Lower lobe of right lung (tissue), 2 donors: ENCODE measurements around the gene KLHDC3. TPM values are rescaled to one million over a fixed set of nuclear protein-coding genes. Genes with fewer than 3 reads are reported as not detected.
A peak's percentile ranks its signal among the peaks of the same experiment; 100 is the strongest.

Experiments used
- ATAC-seq, 2 donors: fragments of 200-7000 bp; cut with Tn5 transposase; one replicate each; pipeline ENCODE4 v1.9.1; 2020 to 2022; ENCODE audit warnings: mild to moderate bottlenecking in 2 of 2, moderate library complexity in 2 of 2
- DNase-seq: peaks from one replicate; pipeline ENCODE4 v3.0.0-alpha.2; 2020
- H3K27ac ChIP-seq: fragments of 200-600 bp; one replicate; pipeline ENCODE4 v1.8.0; 2022
- H3K27me3 ChIP-seq: fragments of 200-600 bp; one replicate; pipeline ENCODE4 v1.8.0; 2022; ENCODE audit warnings: low read depth
- H3K36me3 ChIP-seq: fragments of 200-600 bp; one replicate; pipeline ENCODE4 v1.8.0; 2022; ENCODE audit warnings: mild to moderate bottlenecking
- H3K4me1 ChIP-seq: fragments of 200-600 bp; one replicate; pipeline ENCODE4 v1.8.0; 2022
- H3K4me3 ChIP-seq: fragments of 200-600 bp; one replicate; pipeline ENCODE4 v1.8.0; 2022; ENCODE audit warnings: mild to moderate bottlenecking
- H3K9me3 ChIP-seq: fragments of 200-600 bp; one replicate; pipeline ENCODE4 v1.8.0; 2022
- intact Hi-C: fragments of 100-400 bp; cut with DNase I; formaldehyde crosslinking; loops from one replicate; pipeline ENCODE4 v1.11.0; 2022
- total RNA-seq: library from RNA; stranded (reverse); fragmentation: NEBNext Ultra II Directional; extraction: Animal tissue kit (Norgen Biotek cat#: 25700); gene quantifications from one replicate; pipeline ENCODE4 v1.2.1, GENCODE V29; 2021
- TF ChIP-seq, protein P1 (sequence below): fragments of 200-600 bp; IDR thresholded peaks from one replicate; pipeline ENCODE4 v1.8.0; 2022; ENCODE audit warnings: antibody characterized with exemption, mild to moderate bottlenecking
- donor health status: DM: no; HTN: yes; CAD: no; lungs with severe emphysema.

KLHDC3 gene
- total RNA-seq, 1 donor from 2014 or later = 59.3 TPM

DNA sequence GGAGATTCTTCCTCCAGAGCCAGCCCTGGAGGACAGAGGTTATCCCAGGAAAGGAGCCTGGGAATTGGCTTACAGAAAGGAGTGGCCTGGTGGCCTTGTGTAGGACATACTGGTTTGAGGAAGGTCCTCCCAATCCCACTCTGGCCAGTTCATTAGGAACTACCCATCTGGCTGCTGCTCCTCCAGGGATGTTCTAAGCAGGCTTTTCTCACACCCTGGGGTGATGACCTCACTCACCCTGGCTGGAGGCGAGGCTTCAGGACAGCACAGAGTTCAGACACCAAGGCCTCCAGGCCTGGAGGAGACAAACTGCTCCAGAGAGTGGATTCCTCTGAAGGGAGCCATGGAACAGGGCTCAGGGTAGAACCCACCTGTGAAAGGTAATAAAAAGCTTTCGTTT lies 44.6 kb upstream of the KLHDC3 start:
- TF ChIP-seq, protein P1, sequence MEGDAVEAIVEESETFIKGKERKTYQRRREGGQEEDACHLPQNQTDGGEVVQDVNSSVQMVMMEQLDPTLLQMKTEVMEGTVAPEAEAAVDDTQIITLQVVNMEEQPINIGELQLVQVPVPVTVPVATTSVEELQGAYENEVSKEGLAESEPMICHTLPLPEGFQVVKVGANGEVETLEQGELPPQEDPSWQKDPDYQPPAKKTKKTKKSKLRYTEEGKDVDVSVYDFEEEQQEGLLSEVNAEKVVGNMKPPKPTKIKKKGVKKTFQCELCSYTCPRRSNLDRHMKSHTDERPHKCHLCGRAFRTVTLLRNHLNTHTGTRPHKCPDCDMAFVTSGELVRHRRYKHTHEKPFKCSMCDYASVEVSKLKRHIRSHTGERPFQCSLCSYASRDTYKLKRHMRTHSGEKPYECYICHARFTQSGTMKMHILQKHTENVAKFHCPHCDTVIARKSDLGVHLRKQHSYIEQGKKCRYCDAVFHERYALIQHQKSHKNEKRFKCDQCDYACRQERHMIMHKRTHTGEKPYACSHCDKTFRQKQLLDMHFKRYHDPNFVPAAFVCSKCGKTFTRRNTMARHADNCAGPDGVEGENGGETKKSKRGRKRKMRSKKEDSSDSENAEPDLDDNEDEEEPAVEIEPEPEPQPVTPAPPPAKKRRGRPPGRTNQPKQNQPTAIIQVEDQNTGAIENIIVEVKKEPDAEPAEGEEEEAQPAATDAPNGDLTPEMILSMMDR = no peak
- Histone ChIP-seq H3K36me3 (peaks cover 60% of the 10 kb centered on the region), H3K27ac (no peak overlapping the region), H3K4me1 (no peaks in the 10 kb centered on the region), H3K4me3 (no peak overlapping the region), H3K9me3 (no peaks in the 10 kb centered on the region), H3K27me3 (no peaks in the 10 kb centered on the region)
- no peak for ATAC-seq
- DNase-seq = no peak
- intact Hi-C loops = no loop called here

DNA sequence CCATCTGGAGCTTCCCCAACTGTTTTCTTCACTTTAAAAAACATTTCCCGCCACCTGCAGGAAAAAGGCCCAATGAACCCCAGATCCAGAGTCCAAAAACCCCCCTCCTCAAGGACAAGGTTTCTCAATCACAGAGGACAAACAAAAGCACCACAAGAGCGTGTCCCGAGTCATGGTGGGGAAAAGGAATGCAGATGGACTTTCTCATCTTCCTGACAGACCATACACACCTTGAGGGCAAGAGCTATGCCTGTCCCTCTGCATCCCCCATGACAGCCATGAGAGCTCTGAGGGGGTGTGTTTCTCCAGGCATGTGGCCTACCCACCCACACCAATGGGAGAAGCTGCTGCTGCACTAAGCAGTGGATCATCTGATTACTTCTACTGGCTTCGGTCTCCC lies 44.1 kb upstream of the KLHDC3 start:
- intact Hi-C loops = no loop called here
- TF ChIP-seq, protein P1 = no peak
- no peaks in the 10 kb centered on the region for H3K27me3 ChIP-seq

DNA sequence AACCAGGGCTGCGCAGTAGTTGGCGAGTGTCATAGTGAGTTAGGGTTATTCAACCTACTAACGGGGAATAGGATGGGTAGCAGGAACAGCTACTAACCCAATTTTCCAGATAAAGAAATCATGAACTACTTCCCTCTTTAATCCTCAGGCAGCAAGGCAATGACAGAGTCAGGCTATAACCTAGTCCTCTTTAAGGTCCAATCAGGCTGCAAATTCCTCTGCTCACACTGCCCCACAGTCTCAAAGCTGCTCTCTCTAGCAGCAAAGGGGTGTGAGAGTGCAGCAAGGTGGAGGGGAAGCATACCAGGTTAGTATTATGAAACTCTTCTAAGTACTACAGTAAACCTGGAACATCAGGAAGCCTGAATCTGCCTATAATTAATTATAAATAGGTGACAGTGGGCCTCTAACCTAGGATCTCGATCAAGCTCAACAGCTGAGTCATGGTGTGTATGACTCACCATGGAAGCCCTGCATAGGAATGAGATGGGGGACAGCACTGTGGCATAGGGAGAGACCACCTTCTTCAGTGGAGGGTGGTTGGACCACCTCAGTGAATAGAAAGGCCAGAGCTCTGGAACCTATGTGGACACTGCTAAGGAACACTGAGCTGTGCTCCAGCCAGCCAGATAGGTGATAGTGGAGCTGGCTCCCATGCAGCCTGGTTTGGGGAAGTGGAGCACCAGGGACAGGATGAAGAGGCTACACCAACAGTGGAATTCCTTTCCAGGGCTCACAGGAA lies 43.0 kb upstream of the KLHDC3 start:
- Histone ChIP-seq H3K27me3 (no peaks in the 10 kb centered on the region), H3K27ac (no peak overlapping the region), H3K4me1 (no peaks in the 10 kb centered on the region), H3K9me3 (no peaks in the 10 kb centered on the region), H3K4me3 (no peak overlapping the region), H3K36me3 (peaks cover 44% of the 10 kb centered on the region)
- no peak for DNase-seq
- TF ChIP-seq, protein P1 = no peak
- intact Hi-C loops = no loop called here
- no peak for ATAC-seq

More for the DNA sequence above, 44.1 kb upstream of the KLHDC3 start:
- Histone ChIP-seq H3K4me3 (no peak overlapping the region), H3K9me3 (no peaks in the 10 kb centered on the region), H3K4me1 (no peaks in the 10 kb centered on the region), H3K27ac (no peak overlapping the region), H3K36me3 (peaks cover 55% of the 10 kb centered on the region)
- no peak for DNase-seq
- ATAC-seq = no peak

DNA sequence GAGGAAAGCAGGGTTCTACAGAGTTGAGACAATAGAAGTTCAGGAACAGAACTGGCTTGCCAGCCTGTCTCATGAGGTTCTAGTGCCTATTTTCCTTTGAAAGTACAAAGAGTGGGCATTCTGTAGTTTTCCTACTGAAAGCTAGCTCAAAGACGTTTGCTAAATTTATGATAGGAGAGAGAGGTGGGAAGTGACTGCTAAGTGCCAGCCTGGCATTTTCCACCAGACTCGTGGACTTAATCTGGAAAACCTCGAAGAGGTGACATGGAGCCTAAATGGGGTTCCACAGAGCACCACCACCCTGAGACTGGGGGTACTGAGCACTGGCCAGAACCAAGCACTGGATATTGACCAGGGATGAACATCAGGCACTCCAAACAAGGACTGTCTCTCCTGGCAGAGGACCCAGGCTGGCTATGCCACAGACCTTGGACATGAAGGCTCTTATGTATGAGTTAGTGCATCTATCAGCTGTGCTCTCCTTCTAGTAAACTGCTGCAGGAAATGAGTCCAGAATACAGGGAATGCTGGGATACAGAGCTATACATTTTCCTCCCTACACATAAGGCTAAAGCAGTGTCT lies 42.2 kb upstream of the KLHDC3 start:
- TF ChIP-seq, protein P1 = no peak
- Histone ChIP-seq H3K9me3 (no peaks in the 10 kb centered on the region), H3K4me1 (no peaks in the 10 kb centered on the region), H3K27ac (no peak overlapping the region), H3K36me3 (peaks cover 37% of the 10 kb centered on the region), H3K4me3 (no peak overlapping the region), H3K27me3 (no peaks in the 10 kb centered on the region)
- ATAC-seq (no peak), DNase-seq (no peak)
- intact Hi-C loops = no loop called here

DNA sequence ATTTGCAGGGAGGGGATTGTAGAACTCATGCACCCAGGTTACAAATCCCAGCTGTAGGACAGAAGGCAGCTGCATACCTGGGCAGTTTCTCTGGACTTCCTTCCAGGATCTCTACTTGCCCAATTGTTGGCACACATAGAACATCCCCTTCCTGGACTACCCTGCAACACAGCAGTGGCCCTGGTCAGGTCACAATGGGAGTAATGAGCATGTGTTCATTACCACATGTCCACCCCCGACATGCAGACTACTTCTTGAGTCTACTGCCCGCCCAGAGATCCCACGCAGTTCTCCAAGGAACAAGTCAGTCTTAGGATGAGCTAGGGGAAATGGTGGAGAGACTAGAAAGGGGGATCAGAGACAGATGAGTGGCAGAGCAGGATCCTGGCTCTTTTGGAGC lies 40.1 kb upstream of the KLHDC3 start:
- ATAC-seq = peak in 1 of 2 donors; percentile 14
- Histone ChIP-seq H3K27me3 (no peaks in the 10 kb centered on the region), H3K4me1 (peaks cover 13% of the 10 kb centered on the region), H3K4me3 (no peak overlapping the region), H3K27ac (no peak overlapping the region), H3K9me3 (no peaks in the 10 kb centered on the region), H3K36me3 (peaks cover 18% of the 10 kb centered on the region)
- TF ChIP-seq, protein P1 = no peak
- DNase-seq = no peak
- intact Hi-C loops = no loop called here
